Measurements from ENCODE around the gene TBC1D14. TPM values are rescaled to one million over a fixed set of nuclear protein-coding genes. Genes with fewer than 3 reads are reported as not detected.

TBC1D14 gene
- total RNA-seq, 4 donors from 2014 or later, result 39.0 to 48.4 (median 43.7) TPM

DNA sequence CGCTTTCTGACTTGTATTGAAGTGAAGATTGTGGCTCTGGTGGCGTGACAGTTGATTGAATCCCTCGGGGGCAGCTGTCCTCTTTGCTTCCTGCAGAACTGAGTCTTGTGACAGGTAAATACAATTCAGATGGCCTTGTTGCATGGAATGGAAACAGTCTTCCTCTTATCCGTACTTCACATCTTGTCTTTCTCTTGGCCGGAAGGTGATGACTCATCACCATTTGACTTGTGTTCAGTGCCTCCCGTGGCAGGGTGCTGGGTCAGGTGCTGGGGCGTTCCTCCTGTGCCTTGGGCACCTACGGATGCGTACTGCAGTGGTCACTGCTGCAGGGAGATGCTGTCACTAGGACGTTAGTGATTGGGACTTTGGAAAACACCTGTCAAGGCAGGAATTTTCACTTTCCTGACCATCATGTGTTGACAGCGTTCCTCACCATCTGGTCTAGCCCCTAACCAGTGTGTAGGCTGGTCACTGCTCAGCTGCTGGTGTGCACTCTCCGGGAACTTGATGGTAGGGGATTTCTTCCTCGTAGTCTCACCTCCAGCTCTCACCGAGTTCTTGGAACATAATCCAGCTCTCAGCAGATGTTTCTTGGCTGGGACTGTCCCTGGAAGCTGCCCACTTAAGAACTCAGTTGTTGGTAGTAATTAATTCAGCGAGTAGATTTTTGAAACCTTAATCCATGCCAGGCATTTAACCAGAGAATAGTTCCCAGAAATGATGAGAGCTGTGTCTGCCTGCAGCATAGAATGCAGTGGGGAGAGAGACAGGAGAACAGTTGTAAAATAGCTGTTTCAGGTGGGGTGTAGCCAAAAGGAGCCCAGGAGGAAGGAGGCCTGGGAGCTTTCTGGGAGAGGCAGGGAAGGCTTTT, 7.2 kb downstream of the TBC1D14 start:
- TF ChIP-seq, protein P1, sequence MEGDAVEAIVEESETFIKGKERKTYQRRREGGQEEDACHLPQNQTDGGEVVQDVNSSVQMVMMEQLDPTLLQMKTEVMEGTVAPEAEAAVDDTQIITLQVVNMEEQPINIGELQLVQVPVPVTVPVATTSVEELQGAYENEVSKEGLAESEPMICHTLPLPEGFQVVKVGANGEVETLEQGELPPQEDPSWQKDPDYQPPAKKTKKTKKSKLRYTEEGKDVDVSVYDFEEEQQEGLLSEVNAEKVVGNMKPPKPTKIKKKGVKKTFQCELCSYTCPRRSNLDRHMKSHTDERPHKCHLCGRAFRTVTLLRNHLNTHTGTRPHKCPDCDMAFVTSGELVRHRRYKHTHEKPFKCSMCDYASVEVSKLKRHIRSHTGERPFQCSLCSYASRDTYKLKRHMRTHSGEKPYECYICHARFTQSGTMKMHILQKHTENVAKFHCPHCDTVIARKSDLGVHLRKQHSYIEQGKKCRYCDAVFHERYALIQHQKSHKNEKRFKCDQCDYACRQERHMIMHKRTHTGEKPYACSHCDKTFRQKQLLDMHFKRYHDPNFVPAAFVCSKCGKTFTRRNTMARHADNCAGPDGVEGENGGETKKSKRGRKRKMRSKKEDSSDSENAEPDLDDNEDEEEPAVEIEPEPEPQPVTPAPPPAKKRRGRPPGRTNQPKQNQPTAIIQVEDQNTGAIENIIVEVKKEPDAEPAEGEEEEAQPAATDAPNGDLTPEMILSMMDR (IDR thresholded peaks at IDR 0.05; ENCODE audit: low read depth), result no peak

DNA sequence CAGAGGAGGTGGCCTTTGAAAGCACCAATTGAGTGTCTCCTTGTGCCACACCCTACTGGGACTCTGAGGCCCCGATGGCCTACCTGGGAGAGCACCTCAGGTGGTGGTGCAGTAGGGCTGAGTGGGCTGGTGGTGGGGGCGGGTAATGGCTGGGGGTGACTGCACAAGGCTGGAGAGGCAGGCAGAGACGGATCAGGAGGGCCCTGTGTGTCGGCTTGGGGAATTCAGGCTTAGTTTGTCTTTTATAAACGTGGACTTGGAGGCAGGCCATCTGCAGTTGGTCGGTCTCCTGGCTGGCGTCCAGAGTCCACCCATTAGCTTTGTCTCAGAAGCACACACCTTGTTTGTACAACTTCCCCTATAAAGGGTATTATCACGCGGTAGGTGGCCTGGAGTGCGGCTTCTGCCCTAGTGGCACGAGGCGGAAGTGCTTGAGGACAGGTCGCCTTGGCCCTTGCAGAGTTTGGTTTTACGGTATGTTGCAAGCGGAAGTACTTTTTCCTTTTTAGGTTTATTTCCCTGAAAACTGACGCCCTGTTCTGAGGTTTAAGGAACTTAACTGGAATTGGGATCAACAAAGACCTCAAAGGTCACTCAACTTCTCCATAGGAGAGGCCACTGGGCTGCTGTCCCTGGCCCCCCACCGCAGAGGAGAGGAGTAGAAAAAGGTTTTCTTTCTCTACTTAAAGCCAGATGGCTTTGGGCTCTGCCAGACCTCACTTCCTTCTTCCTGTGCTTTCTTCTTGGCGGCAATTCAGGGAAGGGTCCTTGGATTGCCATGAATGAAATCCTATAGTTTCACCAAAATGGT, 8.0 kb downstream of the TBC1D14 start:
- TF ChIP-seq, protein P1 (IDR thresholded peaks at IDR 0.05; ENCODE audit: low read depth), result no peak

DNA sequence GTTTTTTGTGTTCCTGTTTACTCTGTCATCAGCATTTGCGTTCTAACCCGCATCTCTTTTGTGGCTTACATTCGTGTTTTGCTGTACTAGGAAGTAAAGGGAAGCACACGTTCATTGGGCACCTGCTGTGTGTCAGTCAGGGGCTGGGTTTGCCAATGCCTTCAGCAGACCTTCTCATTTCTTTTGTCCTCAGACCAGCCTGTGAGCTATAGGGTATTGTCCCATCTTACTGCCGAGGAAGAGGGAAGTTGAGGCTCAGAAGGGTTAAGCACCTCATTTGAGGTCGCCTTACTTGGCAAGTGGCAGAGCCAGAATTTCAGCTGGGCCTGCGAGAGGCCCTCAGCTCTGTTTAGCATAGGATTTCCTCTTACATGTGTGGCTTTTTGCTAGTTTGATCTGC, 8.7 kb downstream of the TBC1D14 start:
- TF ChIP-seq, protein P1 (IDR thresholded peaks at IDR 0.05; ENCODE audit: low read depth), result no peak

DNA sequence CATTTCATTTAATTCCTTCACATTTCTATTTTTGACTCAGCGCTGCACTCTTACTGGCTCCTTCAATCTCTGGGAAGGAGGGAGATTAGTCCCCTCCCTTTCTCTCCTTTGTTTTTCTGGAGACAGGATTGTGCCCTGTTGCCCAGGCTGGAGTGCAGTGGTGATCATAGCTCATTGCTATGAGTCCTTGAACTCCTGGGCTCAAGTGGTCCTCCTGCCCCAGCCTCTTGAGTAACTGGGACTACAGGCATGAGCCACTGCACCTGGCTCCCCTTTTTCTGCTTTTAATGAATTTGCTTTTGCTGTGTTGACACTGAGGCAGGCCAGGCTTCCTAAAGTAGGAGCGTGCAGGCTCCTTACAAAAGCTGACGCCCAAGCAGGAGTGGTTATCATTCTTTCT, 10.5 kb downstream of the TBC1D14 start:
- TF ChIP-seq, protein P1 (IDR thresholded peaks at IDR 0.05; ENCODE audit: low read depth), result no peak

DNA sequence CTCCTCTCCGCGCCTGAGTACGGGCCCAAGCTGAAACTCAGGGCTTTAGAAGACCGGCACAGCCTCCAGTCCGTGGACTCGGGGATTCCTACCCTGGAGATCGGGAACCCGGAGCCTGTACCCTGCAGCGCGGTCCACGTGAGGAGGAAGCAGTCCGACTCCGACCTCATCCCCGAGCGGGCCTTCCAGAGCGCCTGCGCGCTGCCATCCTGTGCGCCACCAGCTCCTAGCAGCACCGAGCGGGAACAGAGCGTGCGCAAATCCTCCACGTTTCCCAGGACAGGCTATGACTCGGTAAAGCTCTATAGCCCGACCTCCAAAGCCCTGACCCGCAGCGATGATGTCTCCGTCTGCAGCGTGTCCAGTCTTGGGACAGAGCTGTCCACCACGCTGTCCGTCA, 13.9 kb downstream of the TBC1D14 start:
- TF ChIP-seq, protein P1 (IDR thresholded peaks at IDR 0.05; ENCODE audit: low read depth), result no peak

DNA sequence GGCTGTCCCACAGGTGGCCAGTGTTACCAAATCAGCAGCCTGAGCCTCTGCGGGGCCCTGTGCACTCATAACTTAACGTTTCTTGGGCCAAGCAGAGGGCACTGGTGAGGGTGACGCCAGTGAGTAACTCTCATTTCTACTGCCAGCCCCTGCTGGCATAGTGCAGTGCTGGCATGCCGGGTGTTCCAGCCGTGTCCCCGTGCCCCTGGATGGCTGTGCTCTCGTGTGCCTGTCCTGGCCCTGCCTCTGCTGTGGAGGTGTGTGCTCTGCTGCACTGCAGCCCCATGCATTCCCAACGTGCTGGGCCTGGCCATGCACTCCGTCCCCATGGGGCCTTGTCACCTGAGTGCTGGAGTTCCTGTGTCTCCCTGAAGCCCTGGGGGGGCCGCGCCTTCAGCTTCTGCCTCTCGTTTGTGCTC, 14.7 kb downstream of the TBC1D14 start:
- TF ChIP-seq, protein P1 (IDR thresholded peaks at IDR 0.05; ENCODE audit: low read depth), result no peak

DNA sequence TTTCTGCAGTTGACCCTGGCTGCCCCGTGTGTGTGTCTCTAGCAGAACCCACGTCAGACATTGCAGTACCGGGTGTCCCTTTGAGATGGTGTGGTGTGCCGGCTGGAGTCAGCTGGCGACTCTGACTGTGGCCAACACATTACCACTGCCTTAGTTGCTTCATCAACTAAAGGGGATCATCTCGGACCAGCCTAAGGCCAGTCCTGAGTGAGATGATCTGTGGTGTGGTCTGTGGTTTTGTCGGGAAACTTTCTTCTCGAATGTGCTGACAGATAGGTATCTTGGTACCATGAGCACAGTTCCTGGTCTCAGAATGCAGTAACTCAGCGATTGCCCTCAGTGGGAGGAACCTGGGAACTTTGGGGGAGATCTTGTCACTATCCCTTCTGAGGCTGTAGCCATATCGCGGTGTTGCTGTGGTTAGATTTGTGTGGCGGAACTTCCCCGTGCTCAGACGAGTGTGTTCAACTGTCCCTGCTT, 15.8 kb downstream of the TBC1D14 start:
- TF ChIP-seq, protein P1 (IDR thresholded peaks at IDR 0.05; ENCODE audit: low read depth), result no peak

Data from subcutaneous adipose tissue (tissue), 4 donors.